ENCODE measurements around the gene AGMO.
"Not testable (repeated sequence)": the region's sequence is repeated elsewhere in the genome, so short reads cannot be mapped to it uniquely, and the experiment has no call there.

Gene AGMO

DNA sequence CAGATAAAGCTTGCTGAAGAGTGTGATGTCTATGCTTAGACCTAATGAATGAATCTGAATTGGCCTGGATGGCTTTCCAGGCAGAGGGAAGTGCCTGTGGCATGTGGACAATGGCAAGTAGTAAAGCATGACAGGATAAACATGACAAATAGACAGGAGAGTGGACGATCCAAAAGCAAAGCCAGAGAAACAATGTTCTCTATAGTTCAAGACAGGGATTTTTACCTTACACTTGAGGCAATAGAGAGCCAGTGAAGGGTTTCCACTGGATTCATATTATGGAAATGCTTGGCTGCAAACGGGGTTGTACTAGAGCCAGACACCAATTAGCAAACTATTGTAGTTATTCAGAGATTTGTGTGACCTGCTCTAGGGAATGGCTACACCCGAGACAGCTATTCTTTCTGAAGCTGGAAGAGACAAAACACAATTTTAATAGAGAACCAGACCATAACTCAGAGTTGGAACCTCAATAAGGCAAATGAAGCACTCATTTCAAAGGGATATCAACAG, 2.3 kb downstream of the AGMO start:
- DNase-seq (ENCODE audit: low read depth in 2 of 2): no peak

DNA sequence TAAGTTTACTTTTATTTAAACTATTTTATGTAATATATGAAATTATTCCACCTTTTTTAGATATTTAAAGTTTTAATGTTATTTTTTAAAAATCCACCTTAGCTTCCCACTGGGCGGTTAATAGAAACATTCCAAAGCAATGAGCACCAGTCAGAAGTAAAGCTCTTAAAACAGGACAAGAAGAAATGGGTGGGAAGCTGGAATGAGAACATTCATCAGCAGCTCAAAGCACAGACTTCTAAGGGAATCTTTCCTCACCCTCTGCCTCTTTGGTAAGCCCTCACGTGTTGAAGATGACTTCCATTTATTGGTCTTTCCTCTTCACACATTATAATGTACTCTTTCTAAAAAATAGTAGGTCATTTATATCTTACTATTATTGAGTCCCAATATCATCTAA, 3.1 kb downstream of the AGMO start:
- no peak for DNase-seq (ENCODE audit: low read depth in 2 of 2)

DNA sequence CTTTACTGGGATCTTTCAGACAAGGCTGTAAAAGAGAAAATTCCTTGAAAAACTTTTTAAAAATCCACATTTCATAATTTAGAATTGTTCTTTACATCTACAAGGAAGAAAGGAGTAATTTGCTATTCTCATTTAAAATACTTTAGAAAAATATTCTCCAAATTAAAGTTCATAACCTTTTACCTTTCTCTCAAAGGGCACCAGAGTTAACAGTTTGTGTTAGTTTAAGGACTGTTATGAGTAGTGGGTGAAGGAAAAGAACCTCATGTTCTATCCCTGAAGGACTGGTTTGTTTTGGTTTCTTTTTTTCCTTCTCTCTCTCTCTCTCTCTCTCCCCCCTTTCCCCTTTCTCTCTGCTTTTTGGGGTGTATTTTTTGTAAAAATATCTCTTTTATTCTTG, 4.1 kb downstream of the AGMO start:
- no peak for DNase-seq (ENCODE audit: low read depth in 2 of 2)

DNA sequence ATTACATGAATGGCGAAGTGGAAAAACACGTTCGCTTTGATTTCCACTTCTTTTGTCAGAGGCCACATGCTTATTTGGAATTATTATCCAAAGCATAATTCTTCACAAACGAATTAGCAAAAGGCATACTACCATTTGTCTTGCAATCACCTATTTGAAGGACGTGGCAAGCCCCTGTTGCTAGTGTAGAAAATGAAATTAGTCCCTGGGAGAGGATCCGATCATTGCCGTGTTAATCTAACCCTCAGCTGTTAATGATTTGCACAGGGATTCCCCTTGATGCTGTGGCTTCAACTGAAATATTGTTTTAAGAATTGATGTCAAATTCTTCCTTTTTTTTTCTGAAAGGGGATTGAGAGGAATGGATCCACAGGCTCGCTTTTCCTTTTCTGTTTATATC, 4.6 kb downstream of the AGMO start:
- DNase-seq (ENCODE audit: low read depth in 2 of 2): no peak

DNA sequence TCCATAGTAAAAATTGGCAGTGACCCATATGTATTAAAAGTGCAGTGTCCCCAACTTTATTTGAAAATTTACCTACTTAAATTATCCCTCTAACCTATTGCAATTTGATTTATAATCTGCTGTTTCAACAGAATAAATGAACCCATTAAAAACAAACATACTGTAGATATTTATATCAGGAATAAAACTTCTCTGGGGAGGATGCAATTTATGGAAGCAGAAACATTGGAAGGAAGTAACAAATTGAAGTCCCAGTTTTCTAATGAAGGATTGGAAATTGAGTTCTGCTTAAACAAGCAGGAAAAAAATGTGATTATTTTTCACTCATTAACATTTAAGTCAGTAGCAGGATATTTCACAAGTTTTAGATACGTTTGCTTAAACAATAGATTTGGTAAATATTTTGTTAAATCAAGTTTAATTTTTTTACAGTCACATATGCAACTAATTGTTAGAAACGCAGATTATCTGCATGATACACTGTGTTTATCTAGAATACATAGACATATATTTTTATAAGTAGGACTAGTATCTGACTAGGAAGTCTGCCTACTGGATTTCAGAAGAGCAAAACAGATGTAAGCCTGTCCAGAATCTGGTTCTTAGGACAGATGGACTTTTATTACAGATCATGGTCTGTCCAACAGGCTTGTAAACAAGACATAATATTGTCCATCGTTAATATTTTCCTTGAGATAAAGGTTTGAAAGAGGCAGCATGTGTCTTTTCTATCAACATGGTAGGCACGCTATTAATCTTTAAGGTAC, 5.3 kb downstream of the AGMO start:
- DNase-seq (ENCODE audit: low read depth in 2 of 2): no peak

DNA sequence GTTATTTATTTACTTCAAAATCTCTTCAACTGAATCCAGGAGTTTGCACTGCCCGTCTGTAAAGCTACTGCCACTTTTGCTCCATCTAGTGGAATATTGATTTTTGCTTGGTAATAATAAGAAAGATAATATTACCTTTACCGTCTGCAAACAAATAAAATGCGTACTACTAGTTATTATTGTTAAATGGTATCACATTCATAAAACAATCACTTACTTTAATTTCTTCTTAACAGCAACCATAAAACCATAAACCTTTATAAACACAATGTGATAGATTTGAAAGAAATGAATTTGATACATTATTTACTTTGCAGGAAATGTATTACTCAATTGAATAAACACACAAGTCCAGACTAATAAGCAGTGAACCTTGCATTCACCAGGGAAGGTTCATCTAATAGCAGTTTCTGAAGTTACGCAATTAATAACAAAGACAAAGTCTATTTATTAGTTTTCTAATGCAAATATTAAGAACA, 6.4 kb downstream of the AGMO start:
- no peak for DNase-seq (ENCODE audit: low read depth in 2 of 2)

DNA sequence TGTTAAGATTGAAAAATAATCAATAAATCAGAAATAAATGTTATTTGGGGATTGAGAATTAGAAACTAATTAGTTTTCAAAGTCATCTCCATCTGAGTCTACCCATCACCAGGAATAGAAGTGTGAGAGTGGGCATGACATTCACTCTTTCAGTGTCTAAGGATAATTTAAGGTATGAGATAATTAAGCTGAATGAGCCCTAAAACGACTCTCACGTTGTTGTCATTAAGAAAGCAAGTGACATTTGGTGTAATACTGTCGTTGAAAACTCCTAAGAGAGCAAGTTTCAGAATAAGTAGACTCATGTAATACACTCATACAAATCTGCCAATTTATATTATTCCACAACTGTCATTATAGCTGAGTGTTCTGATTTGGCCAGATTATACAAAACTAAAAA, 7.1 kb downstream of the AGMO start:
- no peak for DNase-seq (ENCODE audit: low read depth in 2 of 2)

DNA sequence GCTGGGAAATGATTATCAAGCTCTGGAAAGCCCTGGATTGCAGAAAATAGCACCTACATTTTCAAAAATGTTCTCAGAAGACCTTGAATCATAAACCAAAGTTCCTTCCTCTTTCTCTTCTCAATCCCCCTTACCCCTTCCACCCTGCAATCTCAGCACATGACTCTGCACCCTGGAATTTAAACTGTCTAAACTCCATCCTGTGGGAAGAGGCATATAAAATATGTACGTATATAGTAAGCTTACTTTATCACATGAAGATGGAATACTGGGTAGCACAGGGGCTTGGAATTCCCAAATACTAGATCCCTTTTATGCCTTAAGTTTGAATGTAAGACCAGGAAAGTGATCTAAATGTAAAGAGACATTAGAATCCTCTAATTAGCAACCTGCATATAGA, 7.7 kb downstream of the AGMO start:
- DNase-seq (ENCODE audit: low read depth in 2 of 2): no peak

DNA sequence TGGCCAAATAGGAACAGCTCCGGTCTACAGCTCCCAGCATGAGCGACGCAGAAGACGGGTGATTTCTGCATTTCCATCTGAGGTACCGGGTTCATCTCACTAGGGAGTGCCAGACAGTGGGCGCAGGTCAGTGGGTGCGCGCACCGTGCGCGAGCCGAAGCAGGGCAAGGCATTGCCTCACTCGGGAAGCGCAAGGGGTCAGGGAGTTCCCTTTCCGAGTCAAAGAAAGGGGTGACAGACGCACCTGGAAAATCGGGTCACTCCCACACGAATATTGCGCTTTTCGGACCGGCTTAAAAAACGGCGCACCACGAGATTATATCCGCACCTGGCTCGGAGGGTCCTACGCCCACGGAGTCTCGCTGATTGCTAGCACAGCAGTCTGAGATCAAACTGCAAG, 14.5 kb downstream of the AGMO start:
- not testable (repeated sequence) for DNase-seq (ENCODE audit: low read depth in 2 of 2)

DNA sequence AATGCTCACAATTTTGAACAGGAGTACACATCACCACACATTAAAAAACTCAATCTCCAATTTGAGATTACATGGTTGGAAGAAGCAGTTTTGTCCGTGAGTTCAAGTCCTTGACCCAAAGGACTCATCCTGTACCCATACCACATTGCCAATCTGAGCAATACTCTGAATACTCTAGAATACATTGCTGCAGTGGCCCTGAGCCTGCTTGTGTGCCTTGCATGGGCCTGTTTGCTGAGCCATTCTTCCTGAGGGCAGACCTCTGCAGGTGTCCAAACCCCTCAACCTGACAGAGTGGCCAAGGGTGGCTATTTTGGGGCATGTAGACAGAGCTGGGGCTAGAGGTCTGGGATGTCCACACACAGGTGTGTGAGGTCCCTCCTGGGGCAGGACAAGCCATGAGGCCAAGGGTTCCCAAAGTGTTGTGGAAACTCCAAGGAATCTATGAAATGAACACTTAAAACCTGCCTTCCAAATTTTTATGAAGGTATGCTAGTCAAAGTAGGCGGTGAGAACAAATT, 15.5 kb downstream of the AGMO start:
- DNase-seq (ENCODE audit: low read depth in 2 of 2): no peak

DNA sequence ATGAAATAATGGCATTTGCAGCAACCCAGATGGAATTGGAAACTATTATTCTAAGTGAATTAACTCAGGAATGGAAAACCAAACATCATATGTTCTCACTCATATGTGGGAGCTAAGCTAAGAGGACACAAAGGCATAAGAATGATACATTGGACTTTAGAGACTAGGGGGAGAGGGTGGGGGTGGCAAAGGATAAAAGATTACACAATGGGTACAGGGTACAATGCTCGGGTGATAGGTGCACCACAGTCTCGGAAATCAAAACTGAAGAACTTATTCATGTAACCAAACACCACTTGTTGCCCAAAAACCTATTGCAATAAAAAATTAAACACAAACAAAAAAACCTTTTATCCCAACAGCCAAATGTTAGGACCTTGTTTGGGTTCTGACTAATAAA, 17.8 kb downstream of the AGMO start:
- no peak for DNase-seq (ENCODE audit: low read depth in 2 of 2)

DNA sequence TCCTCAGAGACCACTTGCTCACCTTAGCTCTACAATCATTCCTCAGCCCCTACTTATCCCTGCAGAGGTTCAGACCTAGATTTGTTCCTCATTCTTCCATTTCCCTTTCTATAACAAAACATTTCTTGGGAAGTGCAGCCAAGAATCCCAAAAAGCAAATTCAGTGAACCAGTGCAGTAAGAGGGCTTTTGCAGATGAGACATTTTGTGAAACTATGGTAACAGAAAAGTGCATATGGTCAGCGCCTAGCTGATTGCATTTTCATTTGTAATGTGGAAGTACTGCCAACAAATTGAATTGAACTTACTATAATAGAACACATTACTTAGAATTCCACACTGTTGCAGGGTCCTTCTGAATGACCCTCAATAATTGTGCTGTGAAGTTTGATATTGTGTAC, 18.6 kb downstream of the AGMO start:
- DNase-seq (ENCODE audit: low read depth in 2 of 2): no peak

DNA sequence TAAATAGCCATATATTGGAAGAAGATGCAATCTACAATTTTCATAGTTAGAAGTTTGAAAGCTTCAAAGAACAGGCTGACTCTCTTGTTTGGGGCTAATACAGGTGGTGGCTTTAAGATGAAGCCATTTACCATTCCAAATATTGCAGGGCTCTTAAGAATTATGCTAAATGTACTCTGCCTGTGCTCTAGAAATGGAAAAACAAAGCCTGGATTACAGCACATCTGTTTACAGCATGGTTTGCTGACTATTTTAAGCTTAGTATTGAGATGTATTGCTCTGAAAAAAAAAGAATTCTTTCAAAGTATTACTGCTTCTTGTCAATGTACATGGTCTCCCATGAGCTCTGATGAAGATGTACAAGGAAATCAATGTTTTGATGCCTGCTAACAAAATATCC, 34.2 kb downstream of the AGMO start:
- DNase-seq (ENCODE audit: low read depth in 2 of 2): no peak

DNA sequence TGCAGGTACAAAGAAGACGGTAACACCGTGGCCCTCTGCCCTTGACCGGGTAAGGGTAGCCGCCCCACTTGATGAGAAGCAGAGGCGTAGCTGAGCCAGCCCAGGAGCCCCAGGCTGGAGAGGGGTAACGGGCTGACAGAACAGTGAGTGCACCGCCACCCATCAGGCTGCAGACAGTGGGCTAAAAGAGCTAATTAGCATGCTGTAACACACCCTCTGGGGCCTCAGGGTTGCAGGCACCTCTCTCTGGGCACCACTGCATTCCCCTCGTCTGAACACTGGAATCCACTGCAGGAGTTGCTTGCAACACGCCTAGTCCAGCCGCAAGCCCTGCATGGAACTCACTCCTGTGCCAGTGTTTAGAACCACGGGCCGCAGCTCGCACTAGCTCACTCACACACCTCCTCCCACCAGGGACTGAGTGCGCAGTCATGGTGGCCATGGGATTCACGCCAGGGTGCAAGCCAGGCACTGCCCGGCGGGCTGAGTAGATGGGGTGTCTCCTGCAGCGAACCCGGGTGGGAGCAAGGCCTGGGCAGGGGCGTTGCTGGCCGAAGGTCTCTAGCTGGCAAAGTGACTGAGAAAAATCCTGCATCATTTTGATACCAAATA, 36.1 kb downstream of the AGMO start:
- DNase-seq (ENCODE audit: low read depth in 2 of 2): no peak

DNA sequence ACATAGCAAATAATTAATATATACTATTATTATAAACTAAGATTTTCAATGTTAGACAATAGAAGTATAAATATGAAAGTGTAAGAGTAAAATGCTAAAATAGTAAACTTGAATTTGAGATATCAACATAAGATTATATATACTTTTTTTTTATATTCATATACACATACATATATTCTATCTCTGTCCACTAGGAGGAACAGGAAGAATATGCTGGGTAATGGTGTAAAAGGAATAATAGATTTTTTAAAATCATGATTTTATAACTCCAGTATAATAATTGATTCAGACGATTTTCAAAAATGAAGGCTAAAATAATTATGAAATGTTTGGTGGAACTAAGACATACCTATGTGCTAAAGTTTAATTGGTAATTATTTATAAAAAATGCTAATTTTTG, 37.7 kb downstream of the AGMO start:
- DNase-seq (ENCODE audit: low read depth in 2 of 2): no peak

DNA sequence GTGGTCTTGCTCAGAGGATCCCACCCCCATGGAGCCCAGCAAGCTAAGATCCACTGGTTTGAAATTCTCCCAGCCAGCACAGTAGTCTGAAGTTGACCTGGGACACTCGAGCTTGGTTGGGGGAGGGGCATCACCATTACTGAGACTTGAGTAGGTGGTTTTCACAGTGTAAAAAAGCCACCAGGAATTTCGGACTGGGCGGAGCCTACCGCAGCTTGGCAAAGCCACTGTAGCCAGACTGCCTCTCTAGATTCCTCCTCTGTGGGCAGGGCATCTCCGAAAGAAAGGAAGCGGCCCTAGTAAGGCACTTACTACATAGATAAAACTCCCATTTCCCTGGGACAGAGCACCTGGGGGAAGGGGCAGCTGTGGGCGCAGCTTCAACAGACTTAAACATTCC, 44.0 kb downstream of the AGMO start:
- DNase-seq (ENCODE audit: low read depth in 2 of 2): not testable (repeated sequence)

DNA sequence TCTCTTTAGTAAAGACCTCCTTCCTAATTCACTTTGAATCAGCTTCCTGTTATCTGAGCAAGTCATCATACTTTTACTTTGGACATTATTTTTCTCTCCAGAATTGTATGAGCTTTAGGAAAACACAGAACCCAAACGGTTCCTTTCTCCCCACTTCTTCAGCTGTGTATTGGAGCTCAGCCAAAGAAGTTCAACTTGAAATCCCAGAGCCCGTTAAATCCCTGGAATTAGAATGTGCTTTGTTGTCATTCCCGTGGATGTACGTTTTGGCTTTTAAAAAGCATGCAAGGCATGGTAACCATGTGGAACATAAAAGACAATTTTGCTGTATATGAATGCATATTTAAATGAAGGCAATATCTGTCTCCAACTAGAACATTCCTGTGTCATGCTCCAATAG, 46.6 kb downstream of the AGMO start:
- DNase-seq (ENCODE audit: low read depth in 2 of 2): no peak

DNA sequence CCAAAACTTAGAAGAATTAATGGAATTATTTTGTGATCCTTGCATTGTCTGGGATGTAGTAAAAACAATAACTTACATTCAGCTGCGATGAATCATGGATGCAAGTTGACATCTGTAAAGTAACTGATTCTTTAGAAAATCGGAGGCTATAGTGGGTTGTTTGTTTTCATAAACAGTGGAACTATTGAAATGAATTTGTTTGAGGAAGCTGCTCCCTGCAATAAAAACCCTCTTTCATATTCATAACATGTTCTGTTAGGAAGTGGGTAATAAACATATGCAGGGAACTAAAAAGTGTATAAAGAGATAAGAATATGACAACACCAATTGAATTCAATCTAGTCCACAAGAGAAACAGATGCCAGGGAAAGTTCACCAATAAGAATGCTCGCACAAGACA, 53.6 kb downstream of the AGMO start:
- no peak for DNase-seq (ENCODE audit: low read depth in 2 of 2)

DNA sequence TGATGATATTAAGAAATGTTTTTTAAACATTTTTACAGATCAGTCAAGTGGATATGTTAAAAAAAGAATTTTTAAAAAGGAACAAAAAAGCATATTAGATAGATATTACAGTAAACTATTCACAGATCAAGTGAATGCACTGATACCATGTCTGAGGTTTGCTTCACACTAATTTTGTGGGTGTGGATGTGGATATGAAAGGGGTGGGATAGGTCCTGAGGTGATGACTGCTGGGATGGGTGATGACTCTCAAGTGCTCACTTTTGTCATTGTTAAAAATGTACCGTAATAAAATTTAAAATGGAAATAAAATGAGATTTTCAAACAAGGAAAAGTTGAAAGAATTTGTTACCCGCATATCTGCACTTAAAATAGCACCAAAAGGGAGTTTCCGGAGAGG, 54.1 kb downstream of the AGMO start:
- DNase-seq (ENCODE audit: low read depth in 2 of 2): no peak

DNA sequence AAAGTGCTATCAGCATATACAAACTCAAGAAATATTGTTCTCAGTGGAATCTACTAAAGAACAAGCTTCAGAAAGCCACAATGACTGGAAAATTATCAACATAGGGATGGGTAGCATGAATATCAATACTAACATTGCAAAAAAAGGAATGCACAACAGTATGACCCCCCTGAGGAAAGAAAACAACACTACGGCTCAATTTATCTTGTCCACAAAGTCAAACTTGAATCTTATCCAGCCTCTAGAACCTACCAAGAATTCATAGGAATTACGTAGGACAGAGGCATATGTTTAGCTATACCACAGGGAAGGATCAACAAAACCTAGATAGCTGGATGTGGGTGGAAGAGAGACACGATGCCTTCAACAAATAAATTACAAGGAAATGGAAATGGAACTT, 54.6 kb downstream of the AGMO start:
- DNase-seq (ENCODE audit: low read depth in 2 of 2): no peak

DNA sequence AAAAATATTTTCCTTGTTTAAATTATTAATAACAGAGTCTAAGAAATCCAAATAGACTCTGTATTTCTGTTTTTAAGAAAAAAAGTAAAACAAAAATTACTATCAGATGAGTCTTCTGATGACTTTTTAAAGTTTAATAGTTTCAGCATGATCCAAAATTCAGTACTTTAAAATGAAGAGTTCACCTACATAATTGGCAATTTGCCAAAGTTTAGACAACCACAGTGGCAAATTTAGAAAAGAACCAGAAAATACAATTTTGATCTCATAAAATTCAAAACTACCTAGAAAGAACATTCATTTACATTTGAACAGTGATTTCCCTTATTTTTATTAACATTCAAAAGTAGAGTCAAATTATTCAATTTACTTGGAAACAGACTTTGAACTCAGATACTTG, 56.1 kb downstream of the AGMO start:
- DNase-seq (ENCODE audit: low read depth in 2 of 2): no peak

DNA sequence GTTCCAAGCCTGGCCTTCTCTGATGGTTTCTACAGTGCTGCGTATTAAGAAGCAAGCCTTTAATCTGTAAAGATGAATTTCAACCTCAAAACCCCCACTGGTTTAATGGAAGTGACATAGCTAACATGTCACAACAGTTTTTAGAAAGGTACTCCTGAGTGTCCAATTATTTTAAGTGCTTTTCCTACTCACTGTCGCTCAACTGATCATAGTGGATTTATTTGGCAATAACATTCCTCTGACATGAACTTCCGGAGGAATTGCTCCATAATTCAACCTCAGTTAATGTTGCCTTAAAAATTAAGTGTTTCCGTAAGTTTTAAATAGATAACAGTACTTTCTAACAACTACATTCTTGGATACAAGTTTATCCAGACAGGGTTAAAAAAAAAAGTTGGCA, 57.5 kb downstream of the AGMO start:
- no peak for DNase-seq (ENCODE audit: low read depth in 2 of 2)

DNA sequence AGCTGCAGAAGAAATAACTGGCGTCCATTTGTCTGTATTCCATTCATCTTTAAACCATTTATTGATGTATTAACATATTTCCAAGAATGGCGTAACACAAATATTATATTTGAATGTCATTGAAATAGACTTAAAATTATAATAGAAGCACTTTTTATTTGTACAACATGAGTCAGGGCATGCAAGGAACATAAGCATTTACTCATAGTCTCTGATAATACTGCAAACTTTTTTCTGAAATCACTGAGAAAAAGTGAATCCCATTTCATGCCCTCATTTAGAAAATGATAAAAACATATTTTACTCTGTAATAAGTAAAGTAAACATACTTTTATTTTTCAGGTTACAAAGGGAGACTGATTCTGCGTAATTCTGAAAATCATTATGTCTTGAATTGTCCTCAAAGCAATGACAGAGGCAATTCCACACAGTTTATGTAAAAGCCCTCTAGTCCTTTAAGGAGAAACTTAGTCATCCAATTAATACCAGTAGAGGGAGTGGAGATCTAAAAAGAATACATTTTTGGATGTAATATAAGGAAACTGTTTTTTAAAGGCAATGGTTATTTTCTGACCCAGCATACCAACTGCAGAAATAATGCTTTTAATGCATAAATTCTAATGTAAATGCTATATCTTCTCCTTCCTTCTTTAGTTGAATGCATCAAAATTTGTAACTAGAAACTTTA, 58.1 kb downstream of the AGMO start:
- DNase-seq (ENCODE audit: low read depth in 2 of 2): no peak

All from activated CD8-positive, alpha-beta memory T cell treated with anti-CD3 and anti-CD28 coated beads for 4 hours (primary cell).